ENCODE measurements around the gene HEG1. TPM values are rescaled to one million over a fixed set of nuclear protein-coding genes. Genes with fewer than 3 reads are reported as not detected.
A peak's percentile ranks its signal among the peaks of the same experiment; 100 is the strongest.

HEG1 gene
- total and polyA plus RNA-seq, 2 of the 4 experiments (the other 2 are of a cell fraction), result 25.6 to 43.4 TPM

- Histone ChIP-seq H2BK15ac (ENCODE audit: low read depth, low read length) (peak overlapping the region; percentile 51; the same call in 2 of the 3 replicates), H3K27me3 (ENCODE audit: control insufficient read depth, insufficient read depth, low read length) (no peaks in the 10 kb centered on the region), H4K91ac (ENCODE audit: insufficient read depth, low read depth, low read length) (peak overlapping the region; percentile 51; the same call in 1 of the 2 replicates), H2AK5ac (ENCODE audit: low read depth, low read length) (peak overlapping the region; percentile 75), H2AFZ (replicated peaks; ENCODE audit: low read length, poor library complexity) (no peak overlapping the region), H3K9ac (ENCODE audit: low read depth, low read length) (no peak overlapping the region), H3K79me1 (ENCODE audit: low read depth in 1 of 2, low read length in 2 of 2) (no peaks in the 10 kb centered on the region), H2BK120ac (ENCODE audit: low read depth, low read length) (peak overlapping the region; percentile 55), H3K14ac (replicated peaks; ENCODE audit: low read depth, low read length) (no peak overlapping the region), H2BK20ac (ENCODE audit: low read depth, low read length) (peak overlapping the region; percentile 46), H3K27ac (ENCODE audit: insufficient read depth, low read length) (peak overlapping the region; percentile 25; the same call in 1 of the 2 replicates), H3K4me3 (ENCODE audit: insufficient read depth, low read depth, low read length) (no peak overlapping the region), H3K36me3 (ENCODE audit: control insufficient read depth, insufficient read depth, low read length) (no peaks in the 10 kb centered on the region), H3K18ac (ENCODE audit: low read depth, low read length) (no peak overlapping the region; the same call in 1 of the 2 replicates), H4K20me1 (ENCODE audit: insufficient read depth, low read length) (no peaks in the 10 kb centered on the region), H2AK9ac (replicated peaks; ENCODE audit: low read depth, low read length, poor library complexity) (no peak overlapping the region), H3K9me1 (ENCODE audit: insufficient read depth, low read length) (no peaks in the 10 kb centered on the region; the same call in 1 of the 2 replicates), H4K8ac (ENCODE audit: low read depth in 2 of 2, low read length in 2 of 2) (no peak overlapping the region; a peak in 1 of 4 replicates), H3K4me1 (ENCODE audit: control insufficient read depth, insufficient read depth, low read length) (peaks cover 15% of the 10 kb centered on the region), H3K9me3 (ENCODE audit: control insufficient read depth, insufficient read depth, low read length) (no peaks in the 10 kb centered on the region), H3K4ac (ENCODE audit: low read depth, low read length) (peak overlapping the region; percentile 43; the same call in 1 of the 2 replicates), H3K4me2 (ENCODE audit: low read depth, low read length) (no peak overlapping the region), H2BK5ac (ENCODE audit: low read depth, low read length, poor library complexity, severe bottlenecking) (no peak overlapping the region), H3K23ac (ENCODE audit: low read depth, low read length) (0 out of 2 replicates have a peak overlapping the region, but pooled peaks have one; percentile 4), H3K56ac (ENCODE audit: extremely low read depth, insufficient read depth, low read length) (no peak overlapping the region), H4K5ac (ENCODE audit: low read depth, low read length) (no peak overlapping the region; the same call in 1 of the 2 replicates)
- dilution Hi-C loops (cut with HindIII; ENCODE audit: low sequenced_read_pairs, unreplicated experiment), result no loop called here
- ATAC-seq (ENCODE audit: low read depth), result no peak
- CTCF ChIA-PET, result no interaction called here
- no peak for TF ChIP-seq MXI1 (IDR thresholded peaks at IDR 0.05; ENCODE audit: borderline replicate concordance, low read depth, low read length)
- no peak for TF ChIP-seq CTCF (conservative IDR thresholded peaks at IDR 0.05; ENCODE audit: low read depth, low read length)
- no peak for TF ChIP-seq RFX5 (IDR thresholded peaks at IDR 0.05; ENCODE audit: low read depth, low read length)
- no peak for TF ChIP-seq USF2 (IDR thresholded peaks at IDR 0.05; ENCODE audit: low read depth, low read length)
- no peak for TF ChIP-seq NFE2L2 (IDR thresholded peaks at IDR 0.05; ENCODE audit: low read depth, low read length)
- no peak for TF ChIP-seq CEBPB (IDR thresholded peaks at IDR 0.05; ENCODE audit: low read depth, low read length)
- TF ChIP-seq RAD21 (IDR thresholded peaks at IDR 0.05; ENCODE audit: low read length), result no peak
- no peak for TF ChIP-seq POLR2A (IDR thresholded peaks at IDR 0.05; ENCODE audit: low read depth, low read length)
- TF ChIP-seq CHD1 (IDR thresholded peaks at IDR 0.05; ENCODE audit: low read depth, low read length), result no peak
- no peak for TF ChIP-seq SMC3 (IDR thresholded peaks at IDR 0.05; ENCODE audit: low read depth, low read length)
- no peak for TF ChIP-seq FOS (IDR thresholded peaks at IDR 0.05; ENCODE audit: low read depth, low read length)
- no peak for TF ChIP-seq ELK1 (IDR thresholded peaks at IDR 0.05; ENCODE audit: borderline replicate concordance, low read depth, low read length)
- no peak for TF ChIP-seq RCOR1 (IDR thresholded peaks at IDR 0.05; ENCODE audit: insufficient replicate concordance, low read length)
- TF ChIP-seq MAFK (IDR thresholded peaks at IDR 0.05; ENCODE audit: low read depth, low read length), result no peak
- no peak for TF ChIP-seq BHLHE40 (IDR thresholded peaks at IDR 0.05; ENCODE audit: low read depth, low read length)
- no peak for TF ChIP-seq MAZ (IDR thresholded peaks at IDR 0.05; ENCODE audit: borderline replicate concordance, low read depth, low read length)
- 61% methylated on average over 3 of the region's 7 CpGs; no CpG with 5 or more reads in 1 of the 2 experiments for WGBS, 2 experiments (ENCODE audit: extremely low coverage in 2 of 2, insufficient read length in 1 of 2)
- BruUV-seq (replicated peaks), result no TSS peak
- intact Hi-C loops (cut with micrococcal nuclease), result no loop called here
- DNase-seq, result no peak
- in situ Hi-C loops (cut with MboI; ENCODE audit: low sequenced_read_pairs), result no loop called here
- POLR2A ChIA-PET (ENCODE audit: unreplicated experiment), result interaction anchor here (0.6 to 1.5 kb wide), 2 partner anchors 10 to 471 kb away, joined by 5 read pairs; no protein-coding TSS in a partner anchor
Measured at GRCh38 chr3:125073390-125073905, 17.7 kb upstream of the HEG1 start.
